Common myeloid progenitor, CD34-positive (primary cell): ENCODE measurements around the gene PDS5B.
"Not testable (repeated sequence)": the region's sequence is repeated elsewhere in the genome, so short reads cannot be mapped to it uniquely, and the experiment has no call there.

Experiments used
- CTCF ChIA-PET: fragments of 350-600 bp; sonication (Branson Sonifier 250); formaldehyde crosslinking; loops from one replicate; lab custom pipeline; 2021; ENCODE audit warnings: antibody characterized with exemption; lab: Charles Lee
- POLR2A ChIA-PET: fragments of 350-600 bp; sonication (Branson Sonifier 250); formaldehyde crosslinking; loops from one replicate; lab custom pipeline; 2021; ENCODE audit warnings: antibody characterized with exemption; lab: Charles Lee
- DNase-seq, 3 donors: peaks; one replicate each; pipeline versions ENCODE4 v3.0.0 to v3.0.0-alpha.2; 2013
- H3K27ac ChIP-seq, 2 experiments: 1 replicate in 1 of 2; 2 replicates in 1 of 2; pipeline ENCODE4 v1.7.0; 2013; ENCODE audit warnings: inconsistent platforms in 2 of 2, low read length in 2 of 2, mild to moderate bottlenecking in 2 of 2, low read depth in 1 of 2, moderate library complexity in 1 of 2; ENCODE audit not compliant: severe bottlenecking in 2 of 2, insufficient read depth in 1 of 2, poor library complexity in 1 of 2
- H3K27me3 ChIP-seq, 5 experiments: replicated peaks in 2 of 5; 1 replicate in 3 of 5; 2 replicates in 2 of 5; pipeline versions ENCODE4 v1.6.1 to v1.7.0; 2013; ENCODE audit warnings: low read length in 4 of 5, mild to moderate bottlenecking in 2 of 5, moderate library complexity in 2 of 5, inconsistent platforms in 1 of 5; ENCODE audit not compliant: insufficient read depth in 5 of 5, control insufficient read depth in 4 of 5
- H3K36me3 ChIP-seq, 4 experiments: 1 replicate in 2 of 4; 2 replicates in 2 of 4; pipeline versions ENCODE4 v1.6.1 to v1.7.0; 2013; ENCODE audit warnings: low read length in 3 of 4, control low read depth in 1 of 4, mild to moderate bottlenecking in 1 of 4; ENCODE audit not compliant: control insufficient read depth in 4 of 4, insufficient read depth in 4 of 4
- H3K4me1 ChIP-seq, 4 experiments: 1 replicate in 3 of 4; 2 replicates in 1 of 4; pipeline versions ENCODE4 v1.6.1 to v1.7.1; 2013; ENCODE audit warnings: low read length in 3 of 4, mild to moderate bottlenecking in 3 of 4, control low read depth in 1 of 4, inconsistent platforms in 1 of 4, moderate library complexity in 1 of 4; ENCODE audit not compliant: control insufficient read depth in 4 of 4, insufficient read depth in 4 of 4; ENCODE audit errors: control extremely low read depth in 1 of 4
- H3K4me3 ChIP-seq, 7 experiments: 1 replicate in 4 of 7; 2 replicates in 3 of 7; pipeline versions ENCODE4 v1.5.1 to v1.7.0; 2013; ENCODE audit warnings: mild to moderate bottlenecking in 7 of 7, low read length in 6 of 7, moderate library complexity in 6 of 7, inconsistent platforms in 2 of 7, low read depth in 2 of 7, control low read depth in 1 of 7; ENCODE audit not compliant: insufficient read depth in 4 of 7, control insufficient read depth in 1 of 7; ENCODE audit errors: extremely low read depth in 1 of 7
- H3K9me3 ChIP-seq, 5 experiments: 1 replicate in 4 of 5; 2 replicates in 1 of 5; pipeline versions ENCODE4 v1.6.1 to v1.7.1; 2013; ENCODE audit warnings: low read length in 4 of 5, mild to moderate bottlenecking in 2 of 5, inconsistent platforms in 1 of 5, low read depth in 1 of 5, moderate library complexity in 1 of 5; ENCODE audit not compliant: control insufficient read depth in 4 of 5, insufficient read depth in 2 of 5; ENCODE audit errors: control extremely low read depth in 1 of 5
- WGBS: methylation state at CpG from one replicate; pipeline ENCODE4 v1.1.5; 2013; ENCODE audit not compliant: insufficient coverage; 5-methylcytosine and 5-hydroxymethylcytosine counted together

The PDS5B gene

DNA sequence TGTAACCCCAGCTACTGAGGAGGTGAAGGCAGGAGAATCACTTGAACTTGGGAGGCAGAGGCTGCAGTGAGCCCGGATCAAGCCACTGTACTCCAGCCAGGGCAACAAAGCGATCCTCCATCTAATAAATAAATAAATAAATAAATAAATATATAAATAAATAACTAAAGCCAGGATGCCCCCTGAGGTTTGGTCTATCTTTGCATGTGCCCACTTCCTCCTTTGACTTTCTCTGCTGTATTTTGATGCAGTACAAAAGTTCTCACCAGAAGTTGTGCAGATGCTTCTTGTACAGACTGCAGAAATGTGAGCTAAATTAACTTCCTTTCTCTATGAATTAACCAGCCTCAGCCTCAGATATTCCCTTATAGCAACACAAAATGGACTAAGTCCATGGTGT, 41.2 kb upstream of the PDS5B start:
- POLR2A ChIA-PET = no interaction called here
- no peaks in the 10 kb centered on the region for H3K36me3 ChIP-seq
- H3K27me3 ChIP-seq = no peaks in the 10 kb centered on the region
- no peak overlapping the region for H3K27ac ChIP-seq
- no peaks in the 10 kb centered on the region for H3K4me1 ChIP-seq
- CTCF ChIA-PET = interaction anchor here (0.6 to 1.1 kb wide), 2 partner anchors 12 to 36 kb away, joined by 3 read pairs; no protein-coding TSS in a partner anchor
- no peak for DNase-seq
- no peak overlapping the region for H3K4me3 ChIP-seq
- no peaks in the 10 kb centered on the region for H3K9me3 ChIP-seq
- WGBS = no CpG with 5 or more reads among the region's 2 CpGs

DNA sequence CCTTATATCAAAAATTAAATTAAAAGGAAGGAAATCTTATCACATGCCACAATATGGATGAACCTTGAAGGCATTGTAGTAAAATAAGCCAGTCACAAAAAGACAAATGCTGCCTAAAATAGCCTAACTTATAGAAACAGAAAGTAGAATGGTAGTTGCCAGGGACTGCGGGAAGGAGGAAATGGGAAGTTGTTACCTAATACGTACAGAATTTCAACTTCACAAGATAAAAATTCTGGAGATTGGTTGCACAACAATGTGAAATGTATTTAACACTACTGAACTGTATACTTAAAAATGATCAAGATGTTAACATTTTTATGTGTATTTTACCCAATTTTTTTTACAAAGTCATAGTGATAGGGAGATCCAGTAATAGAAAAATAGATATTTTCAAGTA, 37.4 kb upstream of the PDS5B start:
- no CpG with 5 or more reads among the region's 2 CpGs for WGBS
- Histone ChIP-seq H3K36me3 (no peaks in the 10 kb centered on the region), H3K4me3 (peak overlapping the region in 1 of 7 experiments; percentile 37), H3K9me3 (no peaks in the 10 kb centered on the region), H3K4me1 (no peaks in the 10 kb centered on the region), H3K27ac (no peak overlapping the region), H3K27me3 (no peaks in the 10 kb centered on the region)
- DNase-seq = peak in 2 of 3 donors; percentile 42 to 44
- POLR2A ChIA-PET = no interaction called here
- CTCF ChIA-PET = interaction anchor here (1.1 kb wide), 1 partner anchor 20 kb away, joined by 3 read pairs; no protein-coding TSS in a partner anchor

DNA sequence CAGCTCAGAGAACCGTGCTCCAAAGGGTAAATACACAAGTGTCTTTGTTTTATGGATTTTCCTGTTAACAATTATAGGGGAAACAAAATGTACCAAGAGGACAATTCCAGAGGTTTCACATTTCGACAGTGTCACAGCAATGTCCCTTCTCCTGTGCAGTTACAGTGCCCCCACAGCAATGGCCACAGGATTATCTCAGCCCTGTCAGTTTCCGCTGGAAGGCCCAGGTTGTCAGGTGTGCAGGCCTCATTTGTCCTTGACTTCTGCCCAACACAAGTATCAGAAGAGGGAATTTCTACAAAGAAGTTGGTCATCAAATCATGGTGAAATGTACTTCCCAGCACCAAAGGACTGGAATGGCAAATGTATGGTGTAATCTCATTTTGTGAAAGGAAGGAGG, 36.5 kb upstream of the PDS5B start:
- no peak for DNase-seq
- Histone ChIP-seq H3K4me3 (no peak overlapping the region), H3K36me3 (no peaks in the 10 kb centered on the region), H3K4me1 (no peaks in the 10 kb centered on the region), H3K27me3 (no peaks in the 10 kb centered on the region), H3K9me3 (no peaks in the 10 kb centered on the region), H3K27ac (no peak overlapping the region)
- 97% methylated on average over 3 of the region's 3 CpGs for WGBS
- ChIA-PET CTCF (interaction anchor here (1.1 kb wide), 1 partner anchor 19 kb away, joined by 3 read pairs; no protein-coding TSS in a partner anchor), POLR2A (no interaction called here)

DNA sequence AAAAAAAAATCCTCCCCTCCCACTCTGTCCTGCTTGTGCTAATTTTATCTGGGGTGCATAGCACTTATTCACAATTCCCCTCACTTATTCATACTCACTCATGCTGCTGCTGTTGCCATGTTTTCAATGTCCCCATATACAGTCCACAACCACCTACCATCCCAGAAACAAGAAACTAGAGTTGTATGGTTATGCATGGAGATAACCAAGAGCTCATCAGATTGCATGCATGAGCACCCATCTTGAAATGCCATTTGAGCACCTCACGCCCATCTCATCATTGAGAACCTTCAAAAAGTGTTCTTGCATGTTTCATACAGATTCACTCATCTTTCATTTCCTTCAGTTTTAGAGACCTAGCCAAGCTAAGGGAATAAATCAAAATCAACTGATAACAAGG, 32.5 kb upstream of the PDS5B start:
- POLR2A ChIA-PET = interaction anchor here (1.2 kb wide), 1 partner anchor 13 kb away, joined by 4 read pairs; no protein-coding TSS in a partner anchor
- no peak for DNase-seq
- WGBS = 100% methylated on average over 1 of the region's 1 CpG
- H3K27ac ChIP-seq = no peak overlapping the region
- CTCF ChIA-PET = interaction anchor here (2.0 kb wide), 1 partner anchor 172 kb away, joined by 5 read pairs; no protein-coding TSS in a partner anchor
- H3K4me1 ChIP-seq = no peaks in the 10 kb centered on the region
- no peaks in the 10 kb centered on the region for H3K27me3 ChIP-seq
- no peaks in the 10 kb centered on the region for H3K36me3 ChIP-seq
- H3K4me3 ChIP-seq = no peak overlapping the region
- no peaks in the 10 kb centered on the region for H3K9me3 ChIP-seq

DNA sequence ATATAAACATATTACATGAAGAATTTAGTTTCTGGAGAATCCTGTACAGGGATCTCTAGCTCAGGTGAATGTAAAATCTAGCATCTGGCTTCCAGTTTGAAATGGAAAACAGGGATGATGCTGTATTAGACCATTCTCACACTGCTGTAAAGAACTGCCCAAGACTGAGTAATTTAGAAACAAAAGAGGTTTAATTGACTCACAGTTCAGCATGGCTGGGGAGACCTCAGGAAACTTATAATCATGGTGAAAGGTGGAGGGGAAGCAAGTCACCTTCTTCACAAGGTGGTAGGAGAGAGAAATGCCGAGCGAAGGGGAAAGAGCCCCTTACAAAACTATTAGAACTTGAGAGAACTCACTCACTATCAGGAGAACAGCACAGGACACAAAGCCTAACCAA, 30.6 kb upstream of the PDS5B start:
- POLR2A ChIA-PET = no interaction called here
- CTCF ChIA-PET = interaction anchor here (2.0 kb wide), 1 partner anchor 174 kb away, joined by 5 read pairs; no protein-coding TSS in a partner anchor
- H3K27ac ChIP-seq = no peak overlapping the region
- no peaks in the 10 kb centered on the region for H3K27me3 ChIP-seq
- no peak overlapping the region for H3K4me3 ChIP-seq
- no peaks in the 10 kb centered on the region for H3K4me1 ChIP-seq
- WGBS = no CpG with 5 or more reads among the region's 2 CpGs
- no peak for DNase-seq
- H3K36me3 ChIP-seq = no peaks in the 10 kb centered on the region
- peaks cover 0 to 2% (median 0%) of the 10 kb centered on the region in 5 experiments for H3K9me3 ChIP-seq

DNA sequence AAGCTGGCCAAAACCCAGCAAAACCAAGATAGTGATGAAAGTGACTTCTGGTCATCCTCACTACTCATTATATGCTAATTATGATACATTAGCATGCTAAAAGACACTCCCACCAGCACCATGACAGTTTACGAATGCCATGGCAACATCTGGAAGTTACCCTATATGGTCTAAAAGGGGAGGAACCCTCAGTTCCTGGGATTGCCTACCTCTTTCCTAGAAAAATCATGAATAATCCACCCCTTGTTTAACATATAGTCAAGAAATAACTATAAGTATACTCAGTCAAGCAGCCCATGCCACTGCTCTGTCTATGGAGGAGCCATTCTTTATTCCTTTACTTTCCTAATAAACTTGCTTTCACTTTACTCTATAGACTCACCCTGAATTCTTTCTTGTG, 25.4 kb upstream of the PDS5B start:
- H3K4me3 ChIP-seq, H3K4me1 ChIP-seq, DNase-seq, H3K36me3 ChIP-seq, H3K27me3 ChIP-seq, H3K27ac ChIP-seq, POLR2A ChIA-PET: not testable (repeated sequence)
- H3K9me3 ChIP-seq = peaks cover 0 to 17% (median 11%) of the 10 kb centered on the region in 5 experiments
- WGBS = no CpG with 5 or more reads among the region's 1 CpG
- CTCF ChIA-PET = interaction anchor here (1.1 to 1.5 kb wide), 2 partner anchors 9 to 27 kb away, joined by 4 read pairs; no protein-coding TSS in a partner anchor

DNA sequence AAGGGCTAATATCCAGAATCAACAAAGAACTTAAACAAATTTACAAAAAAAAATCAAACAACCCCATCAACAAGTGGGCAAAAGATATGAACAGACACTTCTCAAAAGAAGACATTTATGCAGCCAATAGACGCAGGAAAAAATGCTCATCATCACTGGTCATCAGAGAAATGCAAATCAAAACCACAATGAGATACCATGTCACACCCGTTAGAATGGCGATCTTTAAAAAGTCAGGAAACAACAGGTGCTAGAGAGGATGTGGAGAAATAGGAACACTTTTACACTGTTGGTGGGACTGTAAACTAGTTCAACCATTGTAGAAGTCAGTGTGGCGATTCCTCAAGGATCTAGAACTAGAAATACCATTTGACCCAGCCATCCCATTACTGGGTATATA, 10.6 kb upstream of the PDS5B start:
- DNase-seq, H3K9me3 ChIP-seq, H3K4me3 ChIP-seq, H3K27ac ChIP-seq, CTCF ChIA-PET, H3K36me3 ChIP-seq, POLR2A ChIA-PET, H3K4me1 ChIP-seq, H3K27me3 ChIP-seq: not testable (repeated sequence)
- WGBS = 75% methylated on average over 2 of the region's 4 CpGs
